Mesenchymal stem cell (in vitro differentiated cells and primary cell): Measurements from ENCODE around the gene MEIOB.
A peak's percentile ranks its signal among the peaks of the same experiment; 100 is the strongest.

ENCODE experiments used
- DNase-seq: peaks from one replicate; pipeline ENCODE4 v3.0.0-alpha.2; 2013
- H2AFZ ChIP-seq: one replicate; pipeline ENCODE4 v1.6.1; 2013; ENCODE audit warnings: low read depth, mild to moderate bottlenecking, control low read depth, inconsistent platforms, low read length, moderate library complexity
- H2AK5ac ChIP-seq: 2 replicates; pipeline ENCODE4 v1.6.1; 2013; ENCODE audit warnings: low read length, moderate library complexity, mild to moderate bottlenecking, inconsistent platforms; ENCODE audit not compliant: severe bottlenecking
- H2BK120ac ChIP-seq: one replicate; pipeline ENCODE4 v1.6.1; 2013; ENCODE audit warnings: low read depth, mild to moderate bottlenecking, inconsistent platforms, low read length, moderate library complexity
- H2BK12ac ChIP-seq, 2 experiments: one replicate each; pipeline ENCODE4 v1.6.1; 2013; ENCODE audit warnings: inconsistent platforms in 2 of 2, low read length in 2 of 2, mild to moderate bottlenecking in 2 of 2, moderate library complexity in 2 of 2, control low read depth in 1 of 2
- H2BK15ac ChIP-seq: one replicate; pipeline ENCODE4 v1.6.1; 2013; ENCODE audit warnings: mild to moderate bottlenecking, low read depth, inconsistent platforms; ENCODE audit not compliant: poor library complexity, severe bottlenecking
- H2BK5ac ChIP-seq: 2 replicates; pipeline ENCODE4 v1.6.1; 2013; ENCODE audit warnings: low read depth, mild to moderate bottlenecking, low read length, control low read depth, inconsistent platforms; ENCODE audit not compliant: poor library complexity, severe bottlenecking
- H3K14ac ChIP-seq, 2 experiments: one replicate each; pipeline ENCODE4 v1.6.1; 2013; ENCODE audit warnings: inconsistent platforms in 2 of 2, low read length in 2 of 2, control low read depth in 1 of 2, mild to moderate bottlenecking in 1 of 2, moderate library complexity in 1 of 2
- H3K18ac ChIP-seq, 2 experiments: one replicate each; pipeline ENCODE4 v1.6.1; 2013; ENCODE audit warnings: inconsistent platforms in 2 of 2, low read length in 2 of 2, control low read depth in 1 of 2, low read depth in 1 of 2, mild to moderate bottlenecking in 1 of 2
- H3K23ac ChIP-seq, 2 experiments: one replicate each; pipeline ENCODE4 v1.6.1; 2013; ENCODE audit warnings: inconsistent platforms in 2 of 2, low read length in 2 of 2, mild to moderate bottlenecking in 2 of 2, moderate library complexity in 2 of 2, control low read depth in 1 of 2
- H3K27ac ChIP-seq: 2 replicates; pipeline ENCODE4 v1.5.1; 2013; ENCODE audit warnings: mild to moderate bottlenecking, moderate library complexity, low read length, control low read depth, inconsistent platforms; ENCODE audit not compliant: poor library complexity, severe bottlenecking
- H3K27me3 ChIP-seq, 2 experiments: 2 replicates each; pipeline versions ENCODE4 v1.6.1 to v1.7.0; 2013; ENCODE audit warnings: low read length in 2 of 2, mild to moderate bottlenecking in 2 of 2, moderate library complexity in 2 of 2, control low read depth in 1 of 2, inconsistent platforms in 1 of 2; ENCODE audit not compliant: control insufficient read depth in 1 of 2, insufficient read depth in 1 of 2
- H3K36me3 ChIP-seq, 2 experiments: 2 replicates each; pipeline versions ENCODE4 v1.6.1 to v1.7.0; 2013; ENCODE audit warnings: low read length in 2 of 2, control low read depth in 1 of 2, inconsistent platforms in 1 of 2, low read depth in 1 of 2, mild to moderate bottlenecking in 1 of 2; ENCODE audit not compliant: insufficient read depth in 2 of 2, control insufficient read depth in 1 of 2
- H3K4ac ChIP-seq, 2 experiments: one replicate each; pipeline ENCODE4 v1.6.1; 2013; ENCODE audit warnings: inconsistent platforms in 2 of 2, low read length in 2 of 2, mild to moderate bottlenecking in 2 of 2, moderate library complexity in 2 of 2, control low read depth in 1 of 2, low read depth in 1 of 2
- H3K4me1 ChIP-seq: 2 replicates; pipeline ENCODE4 v1.6.1; 2013; ENCODE audit warnings: low read depth, low read length, control low read depth; ENCODE audit not compliant: control insufficient read depth, insufficient read depth
- H3K4me2 ChIP-seq: 2 replicates; pipeline ENCODE4 v1.6.1; 2013; ENCODE audit warnings: low read length, mild to moderate bottlenecking, inconsistent platforms; ENCODE audit not compliant: poor library complexity, severe bottlenecking
- H3K4me3 ChIP-seq, 2 experiments: 2 replicates each; pipeline versions ENCODE4 v1.5.1 to v1.7.0; 2013; ENCODE audit warnings: low read length in 2 of 2, mild to moderate bottlenecking in 2 of 2, control low read depth in 1 of 2, low read depth in 1 of 2; ENCODE audit not compliant: insufficient read depth in 1 of 2
- H3K79me1 ChIP-seq: replicated peaks from 2 replicates; pipeline ENCODE4 v1.6.1; 2013; ENCODE audit warnings: mild to moderate bottlenecking, control low read depth, low read length, inconsistent platforms; ENCODE audit not compliant: poor library complexity, severe bottlenecking
- H3K9ac ChIP-seq: 2 replicates; pipeline ENCODE4 v1.7.0; 2013; ENCODE audit warnings: mild to moderate bottlenecking, low read length, moderate library complexity
- H3K9me3 ChIP-seq: 2 replicates; pipeline ENCODE4 v1.7.0; 2013; ENCODE audit warnings: mild to moderate bottlenecking, low read length; ENCODE audit not compliant: control insufficient read depth
- H4K8ac ChIP-seq: one replicate; pipeline ENCODE4 v1.6.1; 2013; ENCODE audit warnings: inconsistent platforms, mild to moderate bottlenecking, low read length, moderate library complexity
- H4K91ac ChIP-seq: one replicate; pipeline ENCODE4 v1.6.1; 2013; ENCODE audit warnings: mild to moderate bottlenecking, low read length, inconsistent platforms
- whole genome bisulfite sequencing: methylation state at CpG from one replicate; pipeline ENCODE4 v1.1.7; 2013; ENCODE audit warnings: mixed read lengths; 5-methylcytosine and 5-hydroxymethylcytosine counted together

MEIOB gene

GRCh38 chr16:1825381-1825863 lies 46.5 kb downstream of the MEIOB start:
- H2BK120ac ChIP-seq: no peak overlapping the region
- no peaks in the 10 kb centered on the region for H3K27me3 ChIP-seq
- no peak overlapping the region for H2AK5ac ChIP-seq
- no peak overlapping the region for H3K23ac ChIP-seq
- H3K9ac ChIP-seq: peak overlapping the region; percentile 75
- peaks cover 29% of the 10 kb centered on the region for H3K79me1 ChIP-seq
- peaks cover 20% of the 10 kb centered on the region for H3K4me1 ChIP-seq
- H2BK5ac ChIP-seq: no peak overlapping the region
- no peak for DNase-seq
- peak overlapping the region; percentile 97 for H3K4me2 ChIP-seq
- 90% methylated on average over 15 of the region's 15 CpGs for WGBS
- peaks cover 28 to 30% of the 10 kb centered on the region in 2 experiments for H3K36me3 ChIP-seq
- H2BK12ac ChIP-seq: no peak overlapping the region
- no peak overlapping the region for H2AFZ ChIP-seq
- no peak overlapping the region for H2BK15ac ChIP-seq
- no peak overlapping the region for H3K18ac ChIP-seq
- H3K27ac ChIP-seq: no peak overlapping the region
- no peak overlapping the region for H4K91ac ChIP-seq
- no peak overlapping the region for H3K4ac ChIP-seq
- peak overlapping the region; percentile 47 for H4K8ac ChIP-seq
- no peak overlapping the region for H3K14ac ChIP-seq
- no peaks in the 10 kb centered on the region for H3K9me3 ChIP-seq
- peak overlapping the region in 1 of 2 experiments; percentile 95 for H3K4me3 ChIP-seq

GRCh38 chr16:1823821-1824220 lies 48.1 kb downstream of the MEIOB start:
- Histone ChIP-seq H3K27me3 (no peaks in the 10 kb centered on the region), H4K8ac (no peak overlapping the region), H2BK15ac (no peak overlapping the region), H3K23ac (peak overlapping the region in 1 of 2 experiments; percentile 56), H3K27ac (no peak overlapping the region), H3K4me1 (peaks cover 14% of the 10 kb centered on the region), H2AK5ac (no peak overlapping the region), H2BK120ac (no peak overlapping the region), H3K4me2 (no peak overlapping the region), H3K9ac (peak overlapping the region; percentile 38), H2AFZ (no peak overlapping the region), H2BK5ac (no peak overlapping the region), H3K36me3 (peaks cover 21 to 40% of the 10 kb centered on the region in 2 experiments), H3K14ac (no peak overlapping the region), H3K4me3 (no peak overlapping the region), H3K4ac (peak overlapping the region in 1 of 2 experiments; percentile 29), H3K79me1 (peaks cover 36% of the 10 kb centered on the region), H4K91ac (no peak overlapping the region), H3K9me3 (no peaks in the 10 kb centered on the region), H3K18ac (no peak overlapping the region), H2BK12ac (no peak overlapping the region)
- peak; percentile 50 for DNase-seq
- 61% methylated on average over 9 of the region's 9 CpGs for WGBS

- WGBS: 99% methylated on average over 16 of the region's 16 CpGs
- H2BK120ac ChIP-seq: no peak overlapping the region
- no peak overlapping the region for H3K14ac ChIP-seq
- no peak overlapping the region for H3K4me2 ChIP-seq
- no peaks in the 10 kb centered on the region for H3K9me3 ChIP-seq
- no peak overlapping the region for H2AK5ac ChIP-seq
- peaks cover 20 to 50% of the 10 kb centered on the region in 2 experiments for H3K36me3 ChIP-seq
- H4K91ac ChIP-seq: no peak overlapping the region
- H3K27ac ChIP-seq: no peak overlapping the region
- H2BK5ac ChIP-seq: no peak overlapping the region
- peaks cover 38% of the 10 kb centered on the region for H3K79me1 ChIP-seq
- no peak overlapping the region for H2BK15ac ChIP-seq
- no peaks in the 10 kb centered on the region for H3K27me3 ChIP-seq
- no peak overlapping the region for H3K9ac ChIP-seq
- no peak overlapping the region for H3K4me3 ChIP-seq
- DNase-seq: no peak
- no peak overlapping the region for H2AFZ ChIP-seq
- no peak overlapping the region for H3K18ac ChIP-seq
- no peak overlapping the region for H2BK12ac ChIP-seq
- H3K4ac ChIP-seq: no peak overlapping the region
- H3K23ac ChIP-seq: no peak overlapping the region
- no peak overlapping the region for H4K8ac ChIP-seq
- peaks cover 14% of the 10 kb centered on the region for H3K4me1 ChIP-seq
These were observed 49.2 kb downstream of the MEIOB start for GRCh38 chr16:1822801-1823200.

GRCh38 chr16:1821861-1822611 lies 49.9 kb downstream of the MEIOB start:
- no peak for DNase-seq
- Histone ChIP-seq H4K8ac (no peak overlapping the region), H2BK5ac (no peak overlapping the region), H3K18ac (no peak overlapping the region), H3K27me3 (no peaks in the 10 kb centered on the region), H3K23ac (no peak overlapping the region), H3K27ac (no peak overlapping the region), H3K4me3 (no peak overlapping the region), H3K36me3 (peaks cover 20 to 58% of the 10 kb centered on the region in 2 experiments), H2BK15ac (no peak overlapping the region), H3K9ac (no peak overlapping the region), H3K4me1 (peaks cover 14% of the 10 kb centered on the region), H3K4ac (no peak overlapping the region), H3K9me3 (no peaks in the 10 kb centered on the region), H3K4me2 (no peak overlapping the region), H2AK5ac (no peak overlapping the region), H2BK120ac (no peak overlapping the region), H2BK12ac (no peak overlapping the region), H3K14ac (no peak overlapping the region), H4K91ac (no peak overlapping the region), H2AFZ (no peak overlapping the region), H3K79me1 (peaks cover 43% of the 10 kb centered on the region)
- 97% methylated on average over 22 of the region's 24 CpGs for WGBS
